ENCODE results near the gene PTPN3.

The PTPN3 gene

GRCh38 chr9:109451311-109452025 lies 46.6 kb downstream of the PTPN3 start:
- no peak for DNase-seq

GRCh38 chr9:109450346-109450745 lies 47.8 kb downstream of the PTPN3 start:
- no peak for DNase-seq

GRCh38 chr9:109449036-109449798 lies 48.9 kb downstream of the PTPN3 start:
- DNase-seq: no peak

- no peak for DNase-seq
These were observed 49.9 kb downstream of the PTPN3 start for GRCh38 chr9:109448223-109448622.

GRCh38 chr9:109447329-109448076 lies 50.6 kb downstream of the PTPN3 start:
- DNase-seq: no peak

GRCh38 chr9:109444771-109445320 lies 53.3 kb downstream of the PTPN3 start:
- DNase-seq: no peak

GRCh38 chr9:109442716-109443115 lies 55.4 kb downstream of the PTPN3 start:
- no peak for DNase-seq

GRCh38 chr9:109441296-109441695 lies 56.8 kb downstream of the PTPN3 start:
- no peak for DNase-seq

GRCh38 chr9:109440797-109441287 lies 57.3 kb downstream of the PTPN3 start:
- peak; percentile 23 for DNase-seq

GRCh38 chr9:109440117-109440515 lies 58.0 kb downstream of the PTPN3 start:
- DNase-seq: no peak

- no peak for DNase-seq
These were observed 58.6 kb downstream of the PTPN3 start for GRCh38 chr9:109439378-109440116.

- DNase-seq: no peak
These were observed 60.8 kb downstream of the PTPN3 start for GRCh38 chr9:109437286-109437685.

- DNase-seq: no peak
These were observed 62.0 kb downstream of the PTPN3 start for GRCh38 chr9:109436071-109436470.

GRCh38 chr9:109433476-109433875 lies 64.6 kb downstream of the PTPN3 start:
- no peak for DNase-seq

GRCh38 chr9:109430231-109430630 lies 67.9 kb downstream of the PTPN3 start:
- DNase-seq: no peak

- no peak for DNase-seq
These were observed 69.3 kb downstream of the PTPN3 start for GRCh38 chr9:109428854-109429253.

- DNase-seq: no peak
These were observed 70.2 kb downstream of the PTPN3 start for GRCh38 chr9:109427886-109428285.

GRCh38 chr9:109426626-109427402 lies 71.3 kb downstream of the PTPN3 start:
- DNase-seq: no peak

GRCh38 chr9:109424618-109425017 lies 73.5 kb downstream of the PTPN3 start:
- no peak for DNase-seq

GRCh38 chr9:109423877-109424276 lies 74.2 kb downstream of the PTPN3 start:
- DNase-seq: no peak

- DNase-seq: no peak
These were observed 75.5 kb downstream of the PTPN3 start for GRCh38 chr9:109422641-109423040.
